PC-9 (cell line): ENCODE data around the gene ATP2B2.

Experiments
- CTCF ChIP-seq: fragments of 200-600 bp; sonication (generic); conservative IDR thresholded peaks from 2 replicates; pipeline ENCODE4 v1.6.1; 2017; ENCODE audit warnings: mixed run types, antibody characterized with exemption, mild to moderate bottlenecking, moderate library complexity
- EZH2 ChIP-seq: fragments of 200-600 bp; sonication (generic); IDR thresholded peaks from 2 replicates; pipeline ENCODE4 v1.8.0; 2017; ENCODE audit warnings: antibody characterized with exemption, low read depth

GRCh38 chr3:10303785-10304184 is 201.6 kb downstream of the ATP2B2 start:
- TF ChIP-seq CTCF (no peak), EZH2 (no peak)
